Stimulated activated CD4-positive, alpha-beta T cell treated with anti-CD3 and anti-CD28 coated beads, Interleukin-4, amount 100 ng/mL, for 1 hour (primary cell): ENCODE results near the gene C22orf39.

Experiments used
- DNase-seq: peaks from one replicate; pipeline ENCODE4 v3.0.0-alpha.2; 2020

C22orf39 gene

GRCh38 chr22:19424186-19424500 is 23.4 kb downstream of the C22orf39 start:
- DNase-seq, result no peak

- no peak for DNase-seq
These were observed 24.8 kb downstream of the C22orf39 start for GRCh38 chr22:19422440-19423301.

- no peak for DNase-seq
These were observed 27.2 kb downstream of the C22orf39 start for GRCh38 chr22:19420321-19420720.

GRCh38 chr22:19419464-19420178 is 27.9 kb downstream of the C22orf39 start:
- DNase-seq, result peak; percentile 33

- DNase-seq, result no peak
These were observed 28.4 kb downstream of the C22orf39 start for GRCh38 chr22:19419086-19419463.

- no peak for DNase-seq
These were observed 34.6 kb downstream of the C22orf39 start for GRCh38 chr22:19412923-19413322.

- no peak for DNase-seq
These were observed 35.0 kb downstream of the C22orf39 start for GRCh38 chr22:19412478-19412877.

GRCh38 chr22:19411690-19412045 is 35.8 kb downstream of the C22orf39 start:
- no peak for DNase-seq

GRCh38 chr22:19410941-19411689 is 36.4 kb downstream of the C22orf39 start:
- DNase-seq, result no peak

GRCh38 chr22:19407649-19408606 is 39.6 kb downstream of the C22orf39 start:
- DNase-seq, result no peak

GRCh38 chr22:19406846-19407245 is 40.7 kb downstream of the C22orf39 start:
- DNase-seq, result no peak

- DNase-seq, result no peak
These were observed 41.2 kb downstream of the C22orf39 start for GRCh38 chr22:19406281-19406811.

GRCh38 chr22:19405652-19406051 is 41.9 kb downstream of the C22orf39 start:
- no peak for DNase-seq

- no peak for DNase-seq
These were observed 42.4 kb downstream of the C22orf39 start for GRCh38 chr22:19405133-19405532.

GRCh38 chr22:19404676-19405075 is 42.8 kb downstream of the C22orf39 start:
- no peak for DNase-seq

GRCh38 chr22:19402642-19403191 is 44.8 kb downstream of the C22orf39 start:
- no peak for DNase-seq

GRCh38 chr22:19401483-19401882 is 46.0 kb downstream of the C22orf39 start:
- no peak for DNase-seq

- DNase-seq, result no peak
These were observed 46.6 kb downstream of the C22orf39 start for GRCh38 chr22:19400881-19401280.

GRCh38 chr22:19398652-19399051 is 48.9 kb downstream of the C22orf39 start:
- DNase-seq, result no peak

GRCh38 chr22:19398206-19398605 is 49.3 kb downstream of the C22orf39 start:
- no peak for DNase-seq

GRCh38 chr22:19397734-19398104 is 49.8 kb downstream of the C22orf39 start:
- no peak for DNase-seq
